Testis (tissue), 2 donors: ENCODE data around the gene ICAM4.

Source experiments
- POLR2A ChIP-seq: fragments of 450-650 bp; IDR thresholded peaks from one replicate; pipeline ENCODE4 v1.6.1; 2017; ENCODE audit warnings: antibody characterized with exemption, mild to moderate bottlenecking, moderate library complexity
- TF ChIP-seq, protein P1 (sequence below), 3 experiments: fragments of 450-650 bp in 2 of 3; fragments of 200-600 bp in 1 of 3; sonication (generic) in 1 of 3; IDR thresholded peaks; one replicate each; pipeline ENCODE4 v1.5.1; 2016 to 2019; ENCODE audit warnings: antibody characterized with exemption in 3 of 3, mild to moderate bottlenecking in 2 of 3, moderate library complexity in 1 of 3

DNA sequence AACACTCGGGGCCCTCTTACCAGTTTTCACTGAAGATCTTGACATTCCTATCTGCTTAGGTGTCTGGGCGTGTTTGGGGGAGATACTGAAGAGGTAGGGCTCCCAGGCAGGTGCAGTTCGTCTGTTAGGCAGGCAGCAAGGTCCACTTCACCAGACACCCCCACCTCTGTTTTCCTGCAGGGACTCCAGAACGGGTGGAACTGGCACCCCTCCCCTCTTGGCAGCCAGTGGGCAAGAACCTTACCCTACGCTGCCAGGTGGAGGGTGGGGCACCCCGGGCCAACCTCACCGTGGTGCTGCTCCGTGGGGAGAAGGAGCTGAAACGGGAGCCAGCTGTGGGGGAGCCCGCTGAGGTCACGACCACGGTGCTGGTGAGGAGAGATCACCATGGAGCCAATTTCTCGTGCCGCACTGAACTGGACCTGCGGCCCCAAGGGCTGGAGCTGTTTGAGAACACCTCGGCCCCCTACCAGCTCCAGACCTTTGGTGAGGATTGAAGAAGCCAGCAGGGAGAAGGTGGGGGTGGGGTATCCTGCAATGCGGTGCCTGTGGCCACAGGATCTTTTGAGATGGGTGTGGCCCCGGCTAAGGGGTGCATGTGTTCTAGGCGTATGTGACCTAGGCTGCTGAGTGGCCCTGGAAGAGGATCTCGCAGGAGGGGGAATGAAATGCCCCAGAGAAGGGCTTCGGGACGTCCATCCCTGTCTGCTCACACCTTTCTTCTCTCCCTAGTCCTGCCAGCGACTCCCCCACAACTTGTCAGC lies 3.3 kb upstream of the ICAM4 start:
- TF ChIP-seq POLR2A, result no peak
- TF ChIP-seq, protein P1, sequence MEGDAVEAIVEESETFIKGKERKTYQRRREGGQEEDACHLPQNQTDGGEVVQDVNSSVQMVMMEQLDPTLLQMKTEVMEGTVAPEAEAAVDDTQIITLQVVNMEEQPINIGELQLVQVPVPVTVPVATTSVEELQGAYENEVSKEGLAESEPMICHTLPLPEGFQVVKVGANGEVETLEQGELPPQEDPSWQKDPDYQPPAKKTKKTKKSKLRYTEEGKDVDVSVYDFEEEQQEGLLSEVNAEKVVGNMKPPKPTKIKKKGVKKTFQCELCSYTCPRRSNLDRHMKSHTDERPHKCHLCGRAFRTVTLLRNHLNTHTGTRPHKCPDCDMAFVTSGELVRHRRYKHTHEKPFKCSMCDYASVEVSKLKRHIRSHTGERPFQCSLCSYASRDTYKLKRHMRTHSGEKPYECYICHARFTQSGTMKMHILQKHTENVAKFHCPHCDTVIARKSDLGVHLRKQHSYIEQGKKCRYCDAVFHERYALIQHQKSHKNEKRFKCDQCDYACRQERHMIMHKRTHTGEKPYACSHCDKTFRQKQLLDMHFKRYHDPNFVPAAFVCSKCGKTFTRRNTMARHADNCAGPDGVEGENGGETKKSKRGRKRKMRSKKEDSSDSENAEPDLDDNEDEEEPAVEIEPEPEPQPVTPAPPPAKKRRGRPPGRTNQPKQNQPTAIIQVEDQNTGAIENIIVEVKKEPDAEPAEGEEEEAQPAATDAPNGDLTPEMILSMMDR (IDR thresholded peaks at IDR 0.05), result no peak
